ENCODE results near the gene BPIFB6.

BPIFB6 gene

GRCh38 chr20:33059741-33060390 is 28.4 kb downstream of the BPIFB6 start:
- DNase-seq (ENCODE audit: low spot score): no peak

- no peak for DNase-seq (ENCODE audit: low spot score)
Observed at GRCh38 chr20:33061658-33062028, 30.2 kb downstream of the BPIFB6 start.

GRCh38 chr20:33062105-33062824 is 30.8 kb downstream of the BPIFB6 start:
- DNase-seq (ENCODE audit: low spot score): no peak

GRCh38 chr20:33062825-33063149 is 31.3 kb downstream of the BPIFB6 start:
- no peak for DNase-seq (ENCODE audit: low spot score)

- no peak for DNase-seq (ENCODE audit: low spot score)
Observed at GRCh38 chr20:33063271-33063670, 31.8 kb downstream of the BPIFB6 start.

GRCh38 chr20:33064572-33065287 is 33.3 kb downstream of the BPIFB6 start:
- no peak for DNase-seq (ENCODE audit: low spot score)

- DNase-seq (ENCODE audit: low spot score): no peak
Observed at GRCh38 chr20:33065785-33066184, 34.3 kb downstream of the BPIFB6 start.

GRCh38 chr20:33067806-33068205 is 36.4 kb downstream of the BPIFB6 start:
- no peak for DNase-seq (ENCODE audit: low spot score)

- DNase-seq (ENCODE audit: low spot score): no peak
Observed at GRCh38 chr20:33068251-33068939, 36.9 kb downstream of the BPIFB6 start.

GRCh38 chr20:33069673-33070072 is 38.2 kb downstream of the BPIFB6 start:
- no peak for DNase-seq (ENCODE audit: low spot score)

GRCh38 chr20:33070111-33071053 is 38.9 kb downstream of the BPIFB6 start:
- no peak for DNase-seq (ENCODE audit: low spot score)

- no peak for DNase-seq (ENCODE audit: low spot score)
Observed at GRCh38 chr20:33071198-33071597, 39.8 kb downstream of the BPIFB6 start.

- no peak for DNase-seq (ENCODE audit: low spot score)
Observed at GRCh38 chr20:33072362-33072761, 40.9 kb downstream of the BPIFB6 start.

- no peak for DNase-seq (ENCODE audit: low spot score)
Observed at GRCh38 chr20:33072813-33073212, 41.4 kb downstream of the BPIFB6 start.

GRCh38 chr20:33074675-33075074 is 43.2 kb downstream of the BPIFB6 start:
- no peak for DNase-seq (ENCODE audit: low spot score)

GRCh38 chr20:33075281-33075680 is 43.8 kb downstream of the BPIFB6 start:
- no peak for DNase-seq (ENCODE audit: low spot score)

- DNase-seq (ENCODE audit: low spot score): no peak
Observed at GRCh38 chr20:33076662-33077372, 45.4 kb downstream of the BPIFB6 start.

GRCh38 chr20:33079259-33079658 is 47.8 kb downstream of the BPIFB6 start, which contains the start of gene BPIFB4:
Gene BPIFB4 (plus strand): TSS chr20:33079643. CDS start chr20:33081527, 1,884 bp downstream.
- DNase-seq (ENCODE audit: low spot score): no peak

GRCh38 chr20:33081411-33082154 is 50.1 kb downstream of the BPIFB6 start:
- no peak for DNase-seq (ENCODE audit: low spot score)

- DNase-seq (ENCODE audit: low spot score): no peak
Observed at GRCh38 chr20:33082546-33082945, 51.1 kb downstream of the BPIFB6 start.
